HL-60 (cell line): ENCODE results near the gene SPATA9.

Source experiments
- DNase-seq, 2 experiments: peaks; one replicate each; pipeline ENCODE4 v3.0.0-alpha.2; 2010 to 2020; ENCODE audit warnings: low read depth in 1 of 2, low spot score in 1 of 2
- H3K27ac ChIP-seq: fragments of 250-450 bp; sonication (Bioruptor Pico); replicated peaks from 2 replicates; pipeline ENCODE4 v1.5.1; 2020; ENCODE audit warnings: mild to moderate bottlenecking, moderate library complexity
- H3K27me3 ChIP-seq: fragments of 250-450 bp; sonication (Bioruptor Pico); 2 replicates; pipeline ENCODE4 v1.5.1; 2021; ENCODE audit warnings: mild to moderate bottlenecking, moderate library complexity; ENCODE audit not compliant: insufficient read depth, poor library complexity, severe bottlenecking
- H3K4me3 ChIP-seq: replicated peaks from 2 replicates; pipeline ENCODE4 v1.5.1; 2011; ENCODE audit warnings: mild to moderate bottlenecking, control low read depth, low read length; ENCODE audit not compliant: insufficient read depth
- GABPA ChIP-seq: IDR thresholded peaks from 2 replicates; pipeline ENCODE4 v1.6.1; 2012; ENCODE audit warnings: low read depth
- POLR2AphosphoS5 ChIP-seq: IDR thresholded peaks from 2 replicates; pipeline ENCODE4 v1.6.1; 2012; ENCODE audit warnings: low read depth
- SPI1 ChIP-seq: IDR thresholded peaks from 2 replicates; pipeline ENCODE4 v1.6.1; 2012; ENCODE audit warnings: low read depth, mild to moderate bottlenecking, borderline replicate concordance
- TF ChIP-seq, protein P1 (sequence below): IDR thresholded peaks from one replicate; pipeline ENCODE4 v1.5.1; 2011; ENCODE audit warnings: low read length, control low read depth, inconsistent platforms; ENCODE audit not compliant: insufficient read depth
- TF ChIP-seq, protein P2 (sequence below): IDR thresholded peaks from 2 replicates; pipeline ENCODE4 v1.6.1; 2012; ENCODE audit warnings: low read depth; ENCODE audit not compliant: insufficient replicate concordance

SPATA9 gene

DNA sequence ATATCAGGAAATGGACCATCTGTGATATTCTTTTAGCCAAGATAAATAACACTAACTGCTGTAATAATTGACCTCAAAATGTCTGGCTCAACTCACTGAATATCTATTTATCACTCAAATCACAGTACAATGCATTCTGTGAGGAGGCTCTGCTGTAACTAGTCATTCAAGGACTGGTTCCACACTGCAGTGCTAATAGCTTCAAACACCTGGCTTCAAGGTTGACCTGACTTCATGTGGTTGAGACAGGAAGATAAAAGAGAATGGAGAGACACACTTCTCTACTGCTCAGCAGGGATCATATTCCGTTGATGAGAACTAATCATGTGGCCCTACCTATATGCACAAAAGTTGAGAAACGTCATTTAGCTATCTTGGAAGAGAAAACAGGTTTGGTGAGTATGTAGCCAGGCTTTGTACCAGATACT is 45.0 kb upstream of the SPATA9 start:
- TF ChIP-seq, protein P1, sequence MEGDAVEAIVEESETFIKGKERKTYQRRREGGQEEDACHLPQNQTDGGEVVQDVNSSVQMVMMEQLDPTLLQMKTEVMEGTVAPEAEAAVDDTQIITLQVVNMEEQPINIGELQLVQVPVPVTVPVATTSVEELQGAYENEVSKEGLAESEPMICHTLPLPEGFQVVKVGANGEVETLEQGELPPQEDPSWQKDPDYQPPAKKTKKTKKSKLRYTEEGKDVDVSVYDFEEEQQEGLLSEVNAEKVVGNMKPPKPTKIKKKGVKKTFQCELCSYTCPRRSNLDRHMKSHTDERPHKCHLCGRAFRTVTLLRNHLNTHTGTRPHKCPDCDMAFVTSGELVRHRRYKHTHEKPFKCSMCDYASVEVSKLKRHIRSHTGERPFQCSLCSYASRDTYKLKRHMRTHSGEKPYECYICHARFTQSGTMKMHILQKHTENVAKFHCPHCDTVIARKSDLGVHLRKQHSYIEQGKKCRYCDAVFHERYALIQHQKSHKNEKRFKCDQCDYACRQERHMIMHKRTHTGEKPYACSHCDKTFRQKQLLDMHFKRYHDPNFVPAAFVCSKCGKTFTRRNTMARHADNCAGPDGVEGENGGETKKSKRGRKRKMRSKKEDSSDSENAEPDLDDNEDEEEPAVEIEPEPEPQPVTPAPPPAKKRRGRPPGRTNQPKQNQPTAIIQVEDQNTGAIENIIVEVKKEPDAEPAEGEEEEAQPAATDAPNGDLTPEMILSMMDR = no peak
- no peak for TF ChIP-seq GABPA
- no peak for TF ChIP-seq POLR2AphosphoS5
- no peak for TF ChIP-seq SPI1
- TF ChIP-seq, protein P2, sequence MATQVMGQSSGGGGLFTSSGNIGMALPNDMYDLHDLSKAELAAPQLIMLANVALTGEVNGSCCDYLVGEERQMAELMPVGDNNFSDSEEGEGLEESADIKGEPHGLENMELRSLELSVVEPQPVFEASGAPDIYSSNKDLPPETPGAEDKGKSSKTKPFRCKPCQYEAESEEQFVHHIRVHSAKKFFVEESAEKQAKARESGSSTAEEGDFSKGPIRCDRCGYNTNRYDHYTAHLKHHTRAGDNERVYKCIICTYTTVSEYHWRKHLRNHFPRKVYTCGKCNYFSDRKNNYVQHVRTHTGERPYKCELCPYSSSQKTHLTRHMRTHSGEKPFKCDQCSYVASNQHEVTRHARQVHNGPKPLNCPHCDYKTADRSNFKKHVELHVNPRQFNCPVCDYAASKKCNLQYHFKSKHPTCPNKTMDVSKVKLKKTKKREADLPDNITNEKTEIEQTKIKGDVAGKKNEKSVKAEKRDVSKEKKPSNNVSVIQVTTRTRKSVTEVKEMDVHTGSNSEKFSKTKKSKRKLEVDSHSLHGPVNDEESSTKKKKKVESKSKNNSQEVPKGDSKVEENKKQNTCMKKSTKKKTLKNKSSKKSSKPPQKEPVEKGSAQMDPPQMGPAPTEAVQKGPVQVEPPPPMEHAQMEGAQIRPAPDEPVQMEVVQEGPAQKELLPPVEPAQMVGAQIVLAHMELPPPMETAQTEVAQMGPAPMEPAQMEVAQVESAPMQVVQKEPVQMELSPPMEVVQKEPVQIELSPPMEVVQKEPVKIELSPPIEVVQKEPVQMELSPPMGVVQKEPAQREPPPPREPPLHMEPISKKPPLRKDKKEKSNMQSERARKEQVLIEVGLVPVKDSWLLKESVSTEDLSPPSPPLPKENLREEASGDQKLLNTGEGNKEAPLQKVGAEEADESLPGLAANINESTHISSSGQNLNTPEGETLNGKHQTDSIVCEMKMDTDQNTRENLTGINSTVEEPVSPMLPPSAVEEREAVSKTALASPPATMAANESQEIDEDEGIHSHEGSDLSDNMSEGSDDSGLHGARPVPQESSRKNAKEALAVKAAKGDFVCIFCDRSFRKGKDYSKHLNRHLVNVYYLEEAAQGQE = no peak
- Histone ChIP-seq H3K27ac (no peak overlapping the region), H3K4me3 (no peak overlapping the region), H3K27me3 (no peaks in the 10 kb centered on the region)
- no peak for DNase-seq

DNA sequence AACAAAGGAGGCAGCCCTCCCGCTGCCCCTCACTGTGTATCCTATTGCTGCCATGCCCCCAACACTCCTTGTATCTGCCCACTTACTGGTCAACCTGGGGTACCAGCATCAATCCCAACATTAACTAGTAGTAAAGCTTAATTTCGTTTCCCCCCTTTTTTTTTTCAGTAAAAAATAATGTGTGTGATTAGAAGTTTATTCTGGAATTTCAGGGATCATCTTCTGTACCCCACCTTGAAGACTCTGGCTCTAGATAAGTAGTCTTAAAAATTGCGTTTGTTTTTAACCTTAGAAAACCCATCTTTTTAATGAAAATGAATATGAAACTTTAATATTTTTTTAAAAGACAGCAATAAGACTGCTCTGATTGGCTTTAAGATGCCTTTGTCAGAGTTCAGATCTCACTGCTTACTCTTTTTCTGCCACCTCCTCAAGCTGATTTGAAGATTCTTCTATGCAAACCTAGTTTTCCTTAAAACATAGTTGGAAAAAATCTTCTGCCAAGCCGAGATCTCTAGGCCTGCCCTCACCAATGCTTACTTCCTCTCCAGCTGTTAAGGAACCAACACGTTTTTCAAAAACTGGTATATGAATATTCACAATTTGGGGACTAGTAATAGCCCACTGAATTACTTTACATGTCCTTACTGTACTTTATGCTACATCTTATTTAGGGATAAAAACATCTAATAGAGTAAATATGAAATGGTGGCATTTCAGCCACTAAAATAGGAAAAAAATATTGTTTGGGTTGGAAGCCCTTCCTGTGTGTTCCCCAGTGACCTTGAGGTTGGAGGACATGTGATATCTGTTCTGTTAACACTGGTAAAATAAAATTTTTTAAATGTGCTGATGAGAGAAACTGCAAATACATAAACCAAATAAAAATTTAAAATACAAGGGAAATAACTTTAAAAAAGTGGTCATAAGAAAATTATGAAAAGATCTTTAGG is 44.3 kb upstream of the SPATA9 start:
- H3K4me3 ChIP-seq = no peak overlapping the region
- no peaks in the 10 kb centered on the region for H3K27me3 ChIP-seq
- TF ChIP-seq, protein P2 = no peak
- TF ChIP-seq, protein P1 = no peak
- TF ChIP-seq GABPA (no peak), POLR2AphosphoS5 (no peak), SPI1 (no peak)
- H3K27ac ChIP-seq = no peak overlapping the region; the same call in 1 of the 2 replicates
- DNase-seq = no peak

DNA sequence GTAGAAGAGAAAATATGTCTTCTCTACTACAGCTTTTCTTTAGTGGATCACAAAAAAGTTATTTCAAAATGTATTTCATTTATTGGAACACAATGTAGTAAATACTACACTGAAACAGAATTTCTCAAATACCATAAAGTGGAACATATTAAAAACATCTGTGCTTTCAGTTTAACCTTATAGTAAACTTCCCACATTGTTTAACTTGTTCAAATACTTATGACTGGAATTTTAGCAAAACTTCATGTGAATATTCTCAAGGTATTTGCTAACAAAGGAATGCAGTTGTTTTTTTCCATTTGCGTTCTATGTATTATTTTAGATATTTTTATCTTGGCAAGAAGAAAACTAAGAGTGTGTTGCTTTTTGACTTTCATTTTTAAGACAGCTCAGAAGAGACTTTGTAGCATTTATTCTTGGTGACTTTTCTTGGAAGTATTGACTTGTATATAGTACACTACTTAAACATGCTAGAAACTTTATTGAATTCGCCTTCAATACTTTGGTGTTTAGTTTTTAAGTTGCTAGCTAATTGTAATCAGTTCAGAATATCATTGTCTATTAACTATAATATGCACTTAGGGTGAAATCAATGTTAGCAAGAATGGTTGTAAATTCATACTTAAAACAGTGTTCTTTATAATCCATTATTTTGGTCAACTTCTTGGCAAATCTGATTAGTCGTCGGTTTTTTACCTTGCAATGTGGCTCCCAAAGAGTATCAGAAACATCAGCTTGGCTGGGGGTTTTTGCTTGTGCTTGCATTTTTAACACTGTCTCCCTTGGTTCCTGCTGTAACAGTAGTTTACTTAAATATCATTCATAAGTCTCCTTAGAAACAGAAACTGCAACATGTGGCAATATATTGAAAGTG is 43.4 kb upstream of the SPATA9 start:
- TF ChIP-seq SPI1 (no peak), GABPA (no peak), POLR2AphosphoS5 (no peak)
- TF ChIP-seq, protein P2 = no peak
- TF ChIP-seq, protein P1 = no peak
- Histone ChIP-seq H3K4me3 (no peak overlapping the region), H3K27ac (no peak overlapping the region), H3K27me3 (no peaks in the 10 kb centered on the region)
- no peak for DNase-seq
